Measurements from ENCODE around the gene CD9.

CD9 gene

GRCh38 chr12:6241495-6241894 lies 41.3 kb downstream of the CD9 start:
- DNase-seq (ENCODE audit: low spot score), result no peak

- no peak for DNase-seq (ENCODE audit: low spot score)
Observed at GRCh38 chr12:6249580-6249979, 49.4 kb downstream of the CD9 start.

- DNase-seq (ENCODE audit: low spot score), result no peak
Observed at GRCh38 chr12:6250343-6250742, 50.1 kb downstream of the CD9 start.

GRCh38 chr12:6253278-6253677 lies 53.1 kb downstream of the CD9 start:
- DNase-seq (ENCODE audit: low spot score), result no peak

- no peak for DNase-seq (ENCODE audit: low spot score)
Observed at GRCh38 chr12:6254491-6254890, 54.3 kb downstream of the CD9 start.

GRCh38 chr12:6257007-6257406 lies 56.8 kb downstream of the CD9 start:
- no peak for DNase-seq (ENCODE audit: low spot score)

- DNase-seq (ENCODE audit: low spot score), result no peak
Observed at GRCh38 chr12:6262211-6262610, 62.0 kb downstream of the CD9 start.

GRCh38 chr12:6262623-6263022 lies 62.4 kb downstream of the CD9 start:
- DNase-seq (ENCODE audit: low spot score), result no peak

GRCh38 chr12:6263931-6264330 lies 63.7 kb downstream of the CD9 start:
- no peak for DNase-seq (ENCODE audit: low spot score)

- DNase-seq (ENCODE audit: low spot score), result no peak
Observed at GRCh38 chr12:6264402-6265037, 64.3 kb downstream of the CD9 start.

GRCh38 chr12:6265038-6265405 lies 64.8 kb downstream of the CD9 start:
- no peak for DNase-seq (ENCODE audit: low spot score)

- no peak for DNase-seq (ENCODE audit: low spot score)
Observed at GRCh38 chr12:6266541-6266966, 66.4 kb downstream of the CD9 start.

GRCh38 chr12:6266971-6267721 lies 66.9 kb downstream of the CD9 start:
- DNase-seq (ENCODE audit: low spot score), result no peak

GRCh38 chr12:6268484-6269157 lies 68.4 kb downstream of the CD9 start:
- DNase-seq (ENCODE audit: low spot score), result peak; percentile 15

GRCh38 chr12:6269986-6270385 lies 69.8 kb downstream of the CD9 start:
- DNase-seq (ENCODE audit: low spot score), result no peak

GRCh38 chr12:6271281-6271680 lies 71.1 kb downstream of the CD9 start:
- no peak for DNase-seq (ENCODE audit: low spot score)

GRCh38 chr12:6272300-6273204 lies 72.4 kb downstream of the CD9 start:
- peak; percentile 34 for DNase-seq (ENCODE audit: low spot score)

GRCh38 chr12:6273205-6273540 lies 73.0 kb downstream of the CD9 start:
- DNase-seq (ENCODE audit: low spot score), result no peak

- peak; percentile 31 for DNase-seq (ENCODE audit: low spot score)
Observed at GRCh38 chr12:6273541-6274230, 73.5 kb downstream of the CD9 start.

GRCh38 chr12:6274231-6275221 lies 74.3 kb downstream of the CD9 start:
- no peak for DNase-seq (ENCODE audit: low spot score)
